Measurements from ENCODE around the gene OLFM4.

OLFM4 gene

GRCh38 chr13:53014495-53015443, 13.8 kb upstream of the OLFM4 start:
- DNase-seq (ENCODE audit: low read depth) = no peak

GRCh38 chr13:53015971-53016370, 12.6 kb upstream of the OLFM4 start:
- DNase-seq (ENCODE audit: low read depth) = no peak

- DNase-seq (ENCODE audit: low read depth) = no peak
Observed at GRCh38 chr13:53017433-53017970, 11.1 kb upstream of the OLFM4 start.

- no peak for DNase-seq (ENCODE audit: low read depth)
Observed at GRCh38 chr13:53018690-53019647, 9.6 kb upstream of the OLFM4 start.

GRCh38 chr13:53020764-53021335, 7.8 kb upstream of the OLFM4 start:
- no peak for DNase-seq (ENCODE audit: low read depth)

GRCh38 chr13:53023246-53023645, 5.4 kb upstream of the OLFM4 start:
- no peak for DNase-seq (ENCODE audit: low read depth)

GRCh38 chr13:53028063-53028462, 550 bp upstream of the OLFM4 start:
- no peak for DNase-seq (ENCODE audit: low read depth)

- DNase-seq (ENCODE audit: low read depth) = no peak
Observed at GRCh38 chr13:53032849-53033248, 4.2 kb downstream of the OLFM4 start.

GRCh38 chr13:53038993-53039392, 10.4 kb downstream of the OLFM4 start:
- DNase-seq (ENCODE audit: low read depth) = no peak

- no peak for DNase-seq (ENCODE audit: low read depth)
Observed at GRCh38 chr13:53041968-53042516, 13.4 kb downstream of the OLFM4 start.

GRCh38 chr13:53042877-53043276, 14.3 kb downstream of the OLFM4 start:
- DNase-seq (ENCODE audit: low read depth) = peak; percentile 6

GRCh38 chr13:53043398-53043797, 14.8 kb downstream of the OLFM4 start:
- no peak for DNase-seq (ENCODE audit: low read depth)

GRCh38 chr13:53045189-53045588, 16.6 kb downstream of the OLFM4 start:
- DNase-seq (ENCODE audit: low read depth) = peak; percentile 6

GRCh38 chr13:53048880-53049279, 20.3 kb downstream of the OLFM4 start:
- DNase-seq (ENCODE audit: low read depth) = no peak

GRCh38 chr13:53050151-53050550, 21.5 kb downstream of the OLFM4 start:
- no peak for DNase-seq (ENCODE audit: low read depth)

- no peak for DNase-seq (ENCODE audit: low read depth)
Observed at GRCh38 chr13:53052675-53053074, 24.1 kb downstream of the OLFM4 start.

- DNase-seq (ENCODE audit: low read depth) = no peak
Observed at GRCh38 chr13:53054569-53054968, 26.0 kb downstream of the OLFM4 start.

- DNase-seq (ENCODE audit: low read depth) = no peak
Observed at GRCh38 chr13:53058065-53058679, 29.6 kb downstream of the OLFM4 start.

- DNase-seq (ENCODE audit: low read depth) = no peak
Observed at GRCh38 chr13:53060840-53061490, 32.4 kb downstream of the OLFM4 start.

- DNase-seq (ENCODE audit: low read depth) = no peak
Observed at GRCh38 chr13:53064731-53065130, 36.1 kb downstream of the OLFM4 start.

GRCh38 chr13:53066411-53066810, 37.8 kb downstream of the OLFM4 start:
- DNase-seq (ENCODE audit: low read depth) = no peak
